ENCODE measurements around the gene GMPR2. TPM values are rescaled to one million over a fixed set of nuclear protein-coding genes. Genes with fewer than 3 reads are reported as not detected.

The GMPR2 gene
- total RNA-seq, 1 donor: 87.7 TPM

DNA sequence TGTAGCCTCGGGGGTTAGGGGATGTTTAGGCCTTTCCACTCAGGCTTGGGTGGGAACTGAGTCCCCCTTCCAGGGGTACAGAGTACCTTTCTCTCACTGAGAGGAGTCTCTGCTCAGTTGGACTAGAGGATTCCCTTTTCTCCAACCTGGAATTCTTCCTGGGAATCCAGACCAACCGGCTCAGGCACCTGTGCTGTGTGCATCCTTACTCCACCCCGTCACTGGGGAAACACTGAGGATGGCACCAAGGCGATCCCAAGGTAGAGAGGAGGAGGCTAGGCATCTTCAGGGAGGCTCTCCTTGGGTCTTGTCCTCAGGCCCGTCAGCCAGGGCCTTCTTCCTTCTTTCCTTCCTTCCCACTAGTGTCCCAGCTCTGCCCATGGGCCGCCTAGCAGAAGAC is 31.1 kb downstream of the GMPR2 start:
- DNase-seq (ENCODE audit: low read depth): no peak
- no peak overlapping the region for H3K4me3 ChIP-seq (ENCODE audit: low read depth, low read length)
- TF ChIP-seq, protein P1, sequence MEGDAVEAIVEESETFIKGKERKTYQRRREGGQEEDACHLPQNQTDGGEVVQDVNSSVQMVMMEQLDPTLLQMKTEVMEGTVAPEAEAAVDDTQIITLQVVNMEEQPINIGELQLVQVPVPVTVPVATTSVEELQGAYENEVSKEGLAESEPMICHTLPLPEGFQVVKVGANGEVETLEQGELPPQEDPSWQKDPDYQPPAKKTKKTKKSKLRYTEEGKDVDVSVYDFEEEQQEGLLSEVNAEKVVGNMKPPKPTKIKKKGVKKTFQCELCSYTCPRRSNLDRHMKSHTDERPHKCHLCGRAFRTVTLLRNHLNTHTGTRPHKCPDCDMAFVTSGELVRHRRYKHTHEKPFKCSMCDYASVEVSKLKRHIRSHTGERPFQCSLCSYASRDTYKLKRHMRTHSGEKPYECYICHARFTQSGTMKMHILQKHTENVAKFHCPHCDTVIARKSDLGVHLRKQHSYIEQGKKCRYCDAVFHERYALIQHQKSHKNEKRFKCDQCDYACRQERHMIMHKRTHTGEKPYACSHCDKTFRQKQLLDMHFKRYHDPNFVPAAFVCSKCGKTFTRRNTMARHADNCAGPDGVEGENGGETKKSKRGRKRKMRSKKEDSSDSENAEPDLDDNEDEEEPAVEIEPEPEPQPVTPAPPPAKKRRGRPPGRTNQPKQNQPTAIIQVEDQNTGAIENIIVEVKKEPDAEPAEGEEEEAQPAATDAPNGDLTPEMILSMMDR (IDR thresholded peaks at IDR 0.05; ENCODE audit: insufficient read depth, low read depth, low read length): no peak

DNA sequence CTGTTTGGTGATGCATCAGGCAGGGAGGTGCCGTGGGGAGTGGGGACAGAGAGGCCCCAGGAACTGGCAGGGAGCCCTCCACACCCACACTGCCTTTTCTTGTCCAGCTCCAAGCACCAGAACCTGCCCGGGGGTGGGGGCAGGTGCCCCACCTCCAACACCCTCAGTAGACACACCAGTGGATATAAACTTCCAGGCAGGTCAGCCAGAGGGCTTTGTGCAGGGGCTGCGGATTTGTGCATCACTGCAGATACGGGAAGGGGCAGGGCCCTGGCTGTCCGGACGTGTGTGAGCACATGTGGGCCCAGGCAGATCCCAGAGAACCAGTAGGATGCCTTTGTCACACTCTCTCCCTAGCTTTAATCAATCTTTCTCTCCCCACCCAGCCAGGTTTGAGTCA is 31.6 kb downstream of the GMPR2 start:
- no peak overlapping the region for H3K4me3 ChIP-seq (ENCODE audit: low read depth, low read length)
- DNase-seq (ENCODE audit: low read depth): no peak
- TF ChIP-seq, protein P1 (IDR thresholded peaks at IDR 0.05; ENCODE audit: insufficient read depth, low read depth, low read length): no peak

DNA sequence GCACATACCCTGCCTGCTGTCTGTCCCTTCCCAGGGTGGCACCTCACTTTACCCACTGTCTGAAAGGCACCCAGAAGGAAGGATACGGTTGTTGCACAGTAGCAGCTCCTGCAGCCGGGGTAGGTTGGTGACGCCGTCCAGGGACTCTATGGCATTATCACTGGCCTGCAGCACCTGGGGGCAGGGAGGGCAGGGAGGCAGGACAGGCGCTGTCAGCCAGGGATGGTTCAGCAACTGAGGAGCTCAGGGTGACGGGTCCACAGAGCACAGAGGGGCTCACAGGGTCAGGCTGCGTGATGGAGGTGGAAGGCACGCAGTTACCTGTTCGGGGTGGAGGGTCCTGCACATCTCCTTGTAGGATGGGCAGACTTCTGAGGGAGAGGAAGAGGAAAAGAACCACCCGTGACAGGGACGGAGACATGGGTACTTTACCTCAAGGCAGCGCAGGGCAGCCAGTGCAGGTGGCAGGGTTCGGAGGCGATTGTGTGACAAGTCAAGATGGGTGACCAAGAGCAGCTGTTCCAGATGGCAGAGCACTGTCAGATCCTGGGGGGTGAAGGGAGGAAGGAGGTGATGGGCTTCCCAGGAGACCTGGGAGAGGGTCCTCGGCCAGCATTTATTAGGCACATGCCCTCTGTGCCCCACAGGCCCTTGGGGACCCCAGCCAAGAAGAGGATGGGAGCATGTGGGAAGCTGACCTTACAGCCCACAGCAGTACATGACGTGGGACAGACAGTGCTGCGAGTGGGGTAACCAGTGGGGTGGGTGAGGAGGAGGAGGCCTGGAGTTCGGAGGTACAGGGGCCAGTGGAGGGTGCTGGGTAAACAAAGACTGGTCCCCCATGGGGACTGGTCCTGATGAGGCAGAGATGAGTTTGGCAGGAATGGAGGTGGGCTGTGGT is 33.9 kb downstream of the GMPR2 start:
- DNase-seq (ENCODE audit: low read depth): no peak
- TF ChIP-seq, protein P1 (IDR thresholded peaks at IDR 0.05; ENCODE audit: insufficient read depth, low read depth, low read length): no peak
- H3K4me3 ChIP-seq (ENCODE audit: low read depth, low read length): no peak overlapping the region

DNA sequence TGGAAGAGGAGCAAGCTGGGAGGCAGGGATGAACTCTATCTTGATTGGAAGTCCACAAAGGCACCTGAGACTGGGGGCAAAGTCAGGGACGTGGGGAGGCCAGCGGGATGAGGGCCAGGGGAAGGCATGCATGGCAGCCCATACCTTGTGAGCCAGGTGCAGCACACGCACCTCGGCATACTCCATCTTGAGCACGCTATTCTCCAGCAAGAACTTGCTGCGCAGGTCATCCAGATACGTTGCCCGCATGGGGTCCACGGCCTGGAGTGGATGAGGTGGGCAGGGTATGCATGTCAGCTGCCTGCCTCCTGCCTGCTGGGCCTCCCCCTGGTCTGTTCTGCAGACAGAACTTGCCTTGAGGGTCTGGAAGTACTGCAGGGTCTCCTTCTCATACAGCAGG is 34.8 kb downstream of the GMPR2 start:
- H3K4me3 ChIP-seq (ENCODE audit: low read depth, low read length): no peak overlapping the region
- TF ChIP-seq, protein P1 (IDR thresholded peaks at IDR 0.05; ENCODE audit: insufficient read depth, low read depth, low read length): no peak
- DNase-seq (ENCODE audit: low read depth): no peak

DNA sequence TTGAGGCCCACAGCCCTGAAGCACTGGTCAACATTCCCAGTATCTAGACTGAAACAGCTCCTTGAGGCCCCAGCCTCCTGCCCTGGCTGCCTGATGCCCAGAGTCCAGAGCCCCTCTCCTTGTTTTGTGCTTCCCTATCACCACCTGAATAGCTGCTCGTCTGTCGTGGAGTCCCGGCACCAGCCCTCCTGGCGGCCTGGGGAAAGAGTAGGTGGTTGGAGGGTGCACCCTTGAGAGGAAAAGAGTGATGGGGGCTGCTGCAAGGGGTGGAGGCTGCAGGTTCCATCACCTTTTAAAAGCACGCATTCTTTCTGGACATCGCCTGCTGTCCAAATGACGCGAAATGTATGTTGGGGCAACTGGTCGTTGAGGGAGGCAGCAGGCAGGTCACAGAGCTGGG is 35.5 kb downstream of the GMPR2 start:
- no peak for DNase-seq (ENCODE audit: low read depth)
- no peak overlapping the region for H3K4me3 ChIP-seq (ENCODE audit: low read depth, low read length)
- TF ChIP-seq, protein P1 (IDR thresholded peaks at IDR 0.05; ENCODE audit: insufficient read depth, low read depth, low read length): no peak

DNA sequence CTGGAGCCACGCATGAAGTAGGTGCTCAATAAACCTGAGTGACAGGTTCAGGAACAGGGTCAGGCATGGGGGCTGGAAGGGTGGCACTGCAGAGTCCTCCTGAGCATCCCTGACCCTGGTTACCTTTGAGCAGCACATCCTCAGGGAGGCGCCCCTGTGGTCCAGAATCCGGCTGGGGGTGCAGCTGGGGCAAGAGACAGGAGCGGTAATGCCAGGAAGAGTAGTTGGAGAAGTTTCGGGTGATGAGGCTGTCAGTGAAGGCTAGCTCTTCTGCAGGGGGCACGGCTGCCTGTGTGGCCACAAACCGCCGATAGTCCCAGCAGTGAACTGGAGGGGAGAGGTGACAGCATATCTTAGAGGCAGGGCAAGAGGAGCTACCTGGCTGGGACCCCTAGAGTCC is 36.6 kb downstream of the GMPR2 start:
- TF ChIP-seq, protein P1 (IDR thresholded peaks at IDR 0.05; ENCODE audit: insufficient read depth, low read depth, low read length): no peak
- DNase-seq (ENCODE audit: low read depth): no peak
- H3K4me3 ChIP-seq (ENCODE audit: low read depth, low read length): no peak overlapping the region

Measured in fibroblast of villous mesenchyme (primary cell).